H54 (cell line): ENCODE data around the gene TMX2.
"Not testable (repeated sequence)": the region's sequence is repeated elsewhere in the genome, so short reads cannot be mapped to it uniquely, and the experiment has no call there.

ENCODE experiments used
- DNase-seq: peaks from one replicate; pipeline ENCODE4 v3.0.0; 2011; ENCODE audit warnings: low spot score, mixed read lengths; ENCODE audit not compliant: insufficient read length
- FAIRE-seq: peaks from 3 replicates; lab custom pipeline; 2011; peaks lifted over from hg19 to GRCh38; lab: Jason Lieb, UNC
- POLR2A ChIP-seq: IDR thresholded peaks from 2 replicates; pipeline ENCODE4 v1.6.1; 2011; ENCODE audit warnings: low read depth, mild to moderate bottlenecking, low read length

The TMX2 gene

GRCh38 chr11:57712256-57713150, at the start of gene TMX2:
TSS of gene TMX2 (plus strand) at chr11:57712593. CDS start at chr11:57712619, 26 bp downstream.
- peak; percentile 73 for DNase-seq
- FAIRE-seq, result no peak
- peak; percentile 66; the same call in 1 of the 2 replicates for TF ChIP-seq POLR2A

GRCh38 chr11:57662893-57663292, 49.5 kb upstream of the TMX2 start:
- FAIRE-seq, result no peak

GRCh38 chr11:57663975-57664374, 48.4 kb upstream of the TMX2 start:
- no peak for TF ChIP-seq POLR2A
- no peak for DNase-seq
- no peak for FAIRE-seq

More at GRCh38 chr11:57662893-57663292, 49.5 kb upstream of the TMX2 start:
- DNase-seq, result no peak
- no peak for TF ChIP-seq POLR2A

- TF ChIP-seq POLR2A, result peak; percentile 48; the same call in 1 of the 2 replicates
- DNase-seq (peak; percentile 80), FAIRE-seq (peak; percentile 33)
Observed at GRCh38 chr11:57667117-57667735, 45.2 kb upstream of the TMX2 start.

- FAIRE-seq, result peak; percentile 67
- peak; percentile 95 for DNase-seq
- TF ChIP-seq POLR2A, result peak; percentile 96
Observed at GRCh38 chr11:57667736-57668433, 44.5 kb upstream of the TMX2 start, which contains the start of gene ZDHHC5. TSS of gene ZDHHC5 (plus strand) at chr11:57668114. CDS start at chr11:57673091, 4,977 bp downstream.

GRCh38 chr11:57668434-57668782, 44.0 kb upstream of the TMX2 start:
- no peak for TF ChIP-seq POLR2A
- FAIRE-seq (no peak), DNase-seq (no peak)

- DNase-seq (no peak), FAIRE-seq (no peak)
- TF ChIP-seq POLR2A, result no peak
Observed at GRCh38 chr11:57674251-57674650, 38.1 kb upstream of the TMX2 start.

GRCh38 chr11:57675176-57675941, 37.0 kb upstream of the TMX2 start:
- FAIRE-seq (no peak), DNase-seq (no peak)
- no peak for TF ChIP-seq POLR2A

- TF ChIP-seq POLR2A, result no peak
- no peak for FAIRE-seq
- no peak for DNase-seq
Observed at GRCh38 chr11:57679396-57679795, 33.0 kb upstream of the TMX2 start.

GRCh38 chr11:57680552-57680874, 31.9 kb upstream of the TMX2 start:
- TF ChIP-seq POLR2A, result no peak
- no peak for DNase-seq
- no peak for FAIRE-seq

GRCh38 chr11:57681168-57681567, 31.2 kb upstream of the TMX2 start:
- no peak for DNase-seq
- TF ChIP-seq POLR2A, result no peak
- FAIRE-seq, result no peak

- DNase-seq, FAIRE-seq: not testable (repeated sequence)
Observed at GRCh38 chr11:57690474-57690873, 21.9 kb upstream of the TMX2 start.

- DNase-seq, result no peak
- FAIRE-seq, result no peak
- TF ChIP-seq POLR2A, result no peak
Observed at GRCh38 chr11:57698843-57699365, 13.5 kb upstream of the TMX2 start.
